Activated CD8-positive, alpha-beta memory T cell treated with anti-CD3 and anti-CD28 coated beads, Interleukin-2, amount 50 U/mL, for 48 hours (primary cell): ENCODE data around the gene MANSC1.
A peak's percentile ranks its signal among the peaks of the same experiment; 100 is the strongest.

Experiments
- DNase-seq: peaks from one replicate; pipeline ENCODE4 v3.0.0-alpha.2; 2020

The MANSC1 gene

DNA sequence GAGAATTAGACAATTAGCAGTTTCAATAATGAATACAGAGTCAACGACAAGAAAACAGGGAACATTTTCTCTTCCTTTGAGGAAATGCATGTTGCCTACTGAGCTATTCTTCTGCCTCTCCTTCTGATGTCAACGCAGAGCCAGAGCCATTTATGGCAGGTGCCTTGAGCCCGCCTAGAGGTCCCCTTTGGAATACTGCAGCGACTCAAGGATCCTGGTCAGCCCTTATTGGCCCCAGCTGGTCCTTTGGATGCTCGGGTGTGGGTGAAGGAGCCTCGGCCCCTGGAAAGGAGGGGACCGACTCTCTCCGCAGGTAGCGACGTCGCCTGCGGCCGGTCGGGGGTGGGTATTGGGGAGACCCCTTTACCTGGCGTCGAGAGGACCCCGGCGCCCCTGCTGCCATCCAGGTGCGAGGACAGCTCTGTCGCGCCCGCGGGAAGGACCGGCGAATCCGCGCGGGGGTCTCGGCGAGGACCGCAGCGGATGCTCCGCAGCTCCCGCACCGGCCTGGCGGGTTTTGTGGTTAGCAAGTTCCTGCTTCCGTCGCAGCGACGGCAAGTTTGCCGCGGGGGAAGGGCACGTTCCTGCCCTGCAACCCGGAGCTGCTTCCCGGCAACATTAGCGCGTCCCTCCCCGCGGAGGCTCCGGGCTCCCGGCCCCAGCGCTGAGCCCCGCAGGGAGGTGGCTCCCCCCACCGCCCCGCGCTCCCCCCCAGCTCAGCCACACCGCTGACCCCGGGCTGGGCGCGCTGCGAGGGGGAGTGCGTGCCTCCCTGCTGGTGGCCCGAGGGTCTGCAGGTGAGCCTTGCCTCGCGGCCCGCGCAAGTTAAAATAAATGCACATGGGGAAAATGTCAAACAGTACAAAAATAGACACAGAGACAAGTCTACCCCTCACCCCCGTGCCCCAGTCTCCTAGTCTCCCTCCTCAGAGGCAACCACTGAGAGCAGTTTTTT is at the start of gene MANSC1:
TSS of gene MANSC1 (minus strand) at position 532 of the 955 bp plus-strand sequence. CDS start 6,928 bp downstream, outside the sequence.
- peak; percentile 68 for DNase-seq

DNA sequence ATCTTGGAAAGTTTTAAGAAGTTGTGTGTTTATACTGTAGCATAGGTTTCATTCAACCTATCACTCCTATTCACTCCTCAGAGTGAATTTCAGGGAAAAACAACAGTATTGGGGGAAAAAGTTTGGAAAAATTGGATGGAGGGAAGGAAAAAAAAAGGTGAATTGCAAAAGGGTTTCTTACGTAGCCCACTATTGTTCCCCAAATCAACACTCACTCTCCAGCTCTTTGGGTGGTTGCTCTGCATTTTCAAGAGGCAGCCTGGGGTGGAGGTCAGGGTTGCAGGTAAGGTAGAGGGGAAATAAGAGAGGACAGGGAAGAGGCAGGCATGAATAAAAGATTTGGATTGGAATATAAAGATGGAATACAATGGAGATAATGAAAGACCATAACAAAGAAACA is 49.1 kb upstream of the MANSC1 start:
- DNase-seq: no peak

DNA sequence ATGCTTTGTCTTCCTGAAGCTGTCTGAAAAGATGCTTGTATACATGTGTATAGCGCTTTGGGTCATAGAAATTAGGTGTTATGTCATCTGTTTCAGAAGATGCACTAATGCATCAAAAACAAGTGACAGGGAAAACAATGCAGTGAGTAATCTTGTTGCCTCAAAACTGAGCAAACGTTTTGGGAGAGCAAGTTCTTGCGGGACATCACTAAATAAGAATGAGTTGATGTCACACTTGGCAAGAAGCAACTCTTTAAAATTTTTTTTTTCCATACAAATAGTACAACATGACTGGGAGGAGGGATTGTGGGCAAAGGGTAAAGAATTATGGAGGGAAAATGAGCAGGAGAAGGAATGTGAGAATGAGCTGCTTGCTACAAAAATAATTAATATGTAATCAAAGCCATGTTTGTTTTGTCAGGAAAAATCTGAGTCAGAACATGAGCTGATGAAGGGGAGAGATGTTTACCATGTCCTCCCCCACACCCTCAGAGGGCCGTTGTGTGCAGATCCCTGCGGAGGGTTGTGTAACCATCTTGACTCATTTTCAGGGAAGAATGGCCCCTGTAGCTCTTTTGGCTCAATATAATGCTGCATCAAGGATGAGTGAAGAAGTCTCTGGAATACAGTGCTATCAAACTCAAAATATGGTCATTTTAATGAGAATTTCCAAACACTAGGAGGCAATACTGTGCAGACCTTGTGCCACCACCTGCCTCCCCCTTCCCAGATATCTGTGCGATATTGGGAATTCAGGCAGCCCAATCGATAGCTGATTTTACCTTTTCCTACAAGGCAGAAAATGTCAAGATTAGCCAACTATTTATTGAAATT is 48.2 kb upstream of the MANSC1 start:
- no peak for DNase-seq

DNA sequence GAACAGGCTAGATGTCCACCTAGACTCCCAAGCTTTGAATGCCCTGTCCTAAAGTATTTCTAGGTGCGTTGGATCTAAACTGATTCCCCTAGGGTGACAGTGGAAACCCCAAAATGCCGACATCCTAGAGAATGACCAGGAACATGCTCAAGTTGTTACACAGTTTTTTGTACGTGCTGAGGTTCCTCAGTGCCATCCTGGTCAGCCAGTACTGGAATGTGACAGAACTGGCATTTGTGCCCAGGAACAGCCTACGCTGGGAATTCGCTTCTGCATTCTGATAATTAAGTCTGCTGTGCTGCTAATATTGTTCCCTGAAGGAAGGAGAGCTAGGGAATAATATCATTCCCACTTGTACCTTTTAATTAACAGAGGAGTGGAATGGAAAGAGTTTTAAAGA is 47.1 kb upstream of the MANSC1 start:
- no peak for DNase-seq

DNA sequence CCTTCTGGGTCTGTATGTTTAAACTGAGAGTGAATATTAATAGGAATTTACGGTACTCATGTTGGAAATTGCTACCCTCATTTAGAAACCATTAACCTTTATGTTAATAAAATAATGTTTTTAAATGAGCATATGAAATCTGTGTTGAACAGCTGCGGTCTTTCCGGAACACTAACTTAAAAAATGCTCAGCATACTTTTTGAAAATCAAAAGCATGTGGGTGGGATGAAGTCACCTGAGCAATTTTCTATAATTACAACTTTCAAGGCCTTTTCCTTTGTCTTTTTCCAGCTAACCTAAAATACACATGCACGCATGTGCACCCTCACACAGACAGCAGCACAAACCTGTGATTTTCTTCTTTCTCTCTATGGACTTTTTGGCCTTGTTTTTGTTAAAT is 46.7 kb upstream of the MANSC1 start:
- no peak for DNase-seq

DNA sequence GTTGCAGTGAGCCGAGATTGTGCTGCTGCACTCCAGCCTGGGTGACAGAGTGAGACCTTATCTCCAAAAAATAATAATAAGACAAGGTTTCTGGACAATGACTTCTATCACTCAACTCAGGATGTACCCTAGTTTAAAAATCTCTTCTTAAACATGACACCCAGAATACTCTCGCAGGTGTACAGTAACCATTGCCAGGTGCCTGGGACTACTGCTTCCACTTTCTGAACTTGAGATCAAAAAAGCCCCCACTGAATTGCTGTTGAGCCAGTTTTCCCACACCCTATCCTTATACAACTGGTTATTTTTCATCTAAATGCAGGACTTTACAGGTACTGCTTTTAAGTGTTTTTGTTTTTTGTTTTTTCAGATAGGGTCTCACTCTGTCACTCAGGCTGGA is 43.1 kb upstream of the MANSC1 start:
- DNase-seq: no peak

DNA sequence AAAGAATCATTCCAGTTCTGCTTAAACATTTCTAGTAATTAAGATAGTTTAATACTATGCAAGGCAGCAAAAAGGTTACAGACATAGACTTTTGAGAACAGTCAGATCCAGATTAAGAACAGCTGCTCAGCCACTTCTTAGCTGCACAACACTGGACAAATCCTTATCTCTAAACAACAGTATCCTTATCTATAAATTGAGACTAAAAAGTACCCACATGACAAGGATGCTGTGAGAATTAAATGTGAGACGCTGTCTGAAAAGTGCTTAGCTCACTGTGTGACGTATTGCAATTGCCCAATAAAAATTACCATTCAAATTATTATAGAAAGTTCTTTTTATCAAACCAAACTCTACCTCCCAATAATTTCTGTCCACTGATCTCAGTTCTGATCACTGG is 42.4 kb upstream of the MANSC1 start:
- no peak for DNase-seq

DNA sequence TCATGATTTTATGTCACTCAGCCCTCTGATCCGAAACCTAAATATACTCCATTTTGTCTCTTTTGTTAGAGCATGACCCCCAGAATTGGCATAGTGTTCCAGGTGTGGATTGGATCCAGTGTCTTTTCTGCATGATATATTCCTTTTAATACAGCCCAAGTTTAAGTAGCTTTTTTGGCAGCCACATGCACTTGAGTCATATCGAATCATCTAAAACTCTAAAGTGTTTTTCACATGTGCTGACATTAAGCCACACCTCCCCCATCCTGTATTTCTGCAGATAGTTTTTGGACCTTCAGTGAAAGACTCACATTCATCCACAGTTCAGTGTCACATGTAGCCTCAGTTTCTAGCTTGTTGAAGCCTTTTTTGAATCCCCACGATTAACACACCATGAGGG is 37.5 kb upstream of the MANSC1 start:
- no peak for DNase-seq

DNA sequence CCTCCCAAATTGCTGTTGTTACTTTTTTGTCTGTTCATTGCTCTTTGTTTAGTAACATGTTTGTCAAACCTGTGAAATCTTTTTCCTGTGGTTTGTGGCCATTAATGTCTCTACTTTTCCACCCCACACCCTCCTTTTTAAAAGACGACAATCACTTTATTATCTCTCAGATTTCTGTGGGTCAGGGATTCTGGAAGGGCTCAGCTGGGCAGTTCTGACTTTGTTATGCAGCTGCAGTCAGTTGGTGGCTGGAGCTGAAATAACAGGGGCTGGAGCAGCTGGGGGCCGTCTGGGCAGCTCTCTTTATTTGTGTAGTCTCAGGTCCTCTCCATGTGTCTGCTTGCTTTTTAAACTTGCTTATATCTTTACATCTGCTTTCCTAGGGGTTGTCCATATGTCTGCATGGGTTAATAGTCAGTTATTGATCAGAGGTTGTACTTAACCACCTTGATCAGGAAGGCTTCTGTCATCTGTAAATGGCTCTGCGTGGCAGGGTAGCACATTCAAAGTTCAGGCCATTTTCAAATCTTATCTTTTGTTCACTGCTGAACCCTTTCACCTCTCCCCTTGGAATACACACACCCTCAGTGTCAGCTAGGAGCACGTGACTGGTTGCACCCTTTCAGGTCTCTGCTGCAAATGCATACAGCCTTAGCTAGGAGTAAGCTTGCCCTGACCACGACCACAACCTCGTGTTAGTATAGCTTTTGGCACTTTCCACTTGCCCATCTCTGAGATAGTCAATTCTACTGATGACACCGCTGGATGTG is 34.7 kb upstream of the MANSC1 start:
- DNase-seq: peak; percentile 67

DNA sequence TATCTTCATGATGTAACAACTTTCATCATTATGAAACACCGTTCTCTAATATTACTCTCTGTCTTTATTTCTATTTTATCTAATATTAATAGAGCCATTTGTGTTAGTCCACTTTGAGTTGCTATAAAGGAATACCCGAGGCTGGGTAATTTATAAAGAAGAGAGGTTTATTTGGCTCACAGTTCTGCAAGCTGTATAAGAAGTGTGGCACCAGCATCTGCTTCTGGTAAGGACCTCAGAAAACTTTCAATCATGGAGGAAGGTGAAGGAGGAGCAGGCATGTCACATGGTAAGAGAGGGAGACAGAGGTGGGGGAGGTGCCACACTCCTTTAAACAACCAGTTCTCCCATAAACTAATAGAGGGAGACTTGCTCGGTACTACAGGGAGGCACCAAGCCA is 31.9 kb upstream of the MANSC1 start:
- DNase-seq: no peak

DNA sequence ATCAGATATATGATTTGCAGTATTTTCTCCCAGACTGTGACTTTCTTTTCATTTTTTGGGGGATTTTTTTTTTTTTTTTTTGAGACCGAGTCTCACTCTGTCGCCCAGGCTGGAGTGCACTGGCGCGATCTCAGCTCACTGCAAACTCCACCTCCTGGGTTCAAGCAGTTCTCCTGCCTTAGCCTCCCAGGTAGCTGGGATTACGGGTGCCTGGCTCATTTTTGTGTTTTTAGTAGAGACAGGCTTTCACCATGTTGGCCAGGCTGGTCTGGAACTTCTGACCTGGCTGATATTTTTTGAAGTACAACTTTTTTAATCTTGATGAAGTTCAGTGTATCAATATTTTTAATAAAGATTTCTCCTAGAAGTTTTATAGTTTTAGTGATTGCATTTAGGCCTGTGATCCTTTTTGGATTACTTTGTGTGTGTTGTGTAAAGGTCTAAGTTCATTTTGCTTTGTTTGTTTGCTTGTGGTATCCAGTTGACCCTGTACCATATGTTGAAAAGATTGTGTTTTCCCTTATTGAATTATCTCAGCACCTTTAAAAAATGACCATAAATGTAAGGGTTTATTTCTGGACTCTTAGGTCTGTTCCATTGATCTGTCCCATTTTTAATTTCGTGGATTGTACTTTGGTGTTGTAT is 31.0 kb upstream of the MANSC1 start:
- no peak for DNase-seq

DNA sequence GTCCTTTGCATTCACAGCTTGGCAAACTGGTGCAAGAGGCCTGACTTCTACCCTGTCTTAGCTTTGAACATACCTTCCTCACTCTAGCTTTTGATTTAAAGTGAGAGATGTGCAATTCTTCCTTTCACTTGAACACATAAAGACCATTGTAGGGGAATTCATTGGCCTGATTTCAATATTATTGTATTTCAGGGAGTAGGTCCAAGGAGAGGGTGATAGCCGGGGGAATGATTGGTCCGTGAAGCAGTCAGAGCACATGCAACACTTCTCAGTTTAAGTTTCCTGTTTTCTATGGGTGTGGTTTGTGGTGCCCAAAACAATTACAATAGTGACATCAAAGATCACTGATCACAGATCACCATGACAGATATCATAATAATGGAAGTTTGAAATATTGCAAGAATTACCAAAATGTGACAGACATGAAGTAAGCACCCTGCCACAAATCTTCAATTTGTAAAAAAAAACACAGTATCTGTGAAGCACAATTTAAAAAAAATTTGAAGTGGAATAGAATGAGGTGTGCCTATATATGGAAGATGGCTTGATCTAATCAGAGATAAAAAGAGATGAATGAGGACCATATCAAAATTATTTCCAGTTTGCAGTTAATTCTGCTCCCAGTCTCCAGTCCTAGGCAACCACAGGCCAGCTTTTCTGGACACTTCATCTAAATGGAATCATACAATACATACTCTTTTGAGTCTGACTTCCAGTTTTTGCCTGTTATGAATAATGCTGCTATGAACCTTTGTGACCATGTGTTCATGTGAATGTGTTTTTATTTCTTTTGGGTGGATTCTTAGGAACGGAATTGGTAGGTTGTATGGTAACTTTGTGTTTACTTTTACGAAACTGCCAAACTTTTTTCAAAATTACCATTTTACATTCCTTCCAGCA is 30.0 kb upstream of the MANSC1 start:
- no peak for DNase-seq

DNA sequence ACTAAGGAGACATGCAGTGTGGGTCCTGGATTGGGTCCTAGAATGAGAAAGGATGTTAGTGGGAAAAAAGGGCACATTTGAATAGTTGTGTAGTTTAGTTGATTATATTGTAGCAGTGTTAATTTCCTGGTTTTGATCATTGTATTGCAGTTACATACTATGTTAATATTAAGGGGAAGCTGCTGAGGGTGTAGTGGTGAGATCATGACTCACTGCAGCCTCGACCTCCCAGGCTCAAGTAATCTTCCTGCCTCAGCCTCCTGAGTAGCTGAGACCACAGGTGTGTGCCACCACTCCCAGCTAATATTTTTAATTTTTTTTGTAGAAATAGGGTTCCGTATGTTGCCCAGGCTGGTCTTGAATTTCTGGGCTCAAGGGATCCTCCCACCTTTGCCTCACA is 28.6 kb upstream of the MANSC1 start:
- no peak for DNase-seq

DNA sequence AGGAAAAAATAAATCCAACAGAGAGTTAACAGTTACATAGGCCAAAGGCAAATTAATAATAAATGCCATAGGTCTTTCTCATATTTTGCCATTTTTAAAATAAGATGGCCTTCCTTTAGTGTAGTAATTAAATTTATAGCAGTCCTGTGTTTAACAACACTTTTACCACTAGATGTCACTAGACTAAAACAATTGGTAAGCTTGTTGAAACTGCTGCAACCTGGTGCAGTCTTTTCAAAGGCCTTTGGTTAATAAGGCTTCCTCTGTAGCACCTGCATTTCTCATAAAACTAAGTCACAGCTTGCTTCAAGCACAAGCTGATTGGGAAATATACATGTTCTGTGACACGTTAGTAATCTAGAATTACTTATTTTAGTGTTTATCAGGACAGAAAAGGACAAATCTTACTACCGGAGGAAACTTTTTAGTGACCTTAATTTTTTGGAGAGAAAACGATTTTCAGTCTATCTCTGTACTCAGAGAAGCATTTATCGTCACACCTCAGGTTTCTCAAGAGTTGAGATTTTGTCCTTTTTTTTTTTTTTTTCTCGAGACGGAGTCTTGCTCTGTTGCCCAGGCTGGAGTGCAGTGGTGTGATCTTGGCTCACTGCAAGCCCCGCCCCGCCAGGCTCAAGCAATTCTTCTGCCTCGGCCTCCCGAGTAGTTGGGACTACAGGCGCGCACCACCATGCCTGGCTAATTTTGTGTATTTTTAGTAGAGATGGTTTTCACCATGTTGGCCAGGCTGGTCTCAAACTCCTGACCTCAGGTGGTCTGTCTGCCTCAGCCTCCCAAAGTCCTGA is 26.8 kb upstream of the MANSC1 start:
- DNase-seq: no peak

DNA sequence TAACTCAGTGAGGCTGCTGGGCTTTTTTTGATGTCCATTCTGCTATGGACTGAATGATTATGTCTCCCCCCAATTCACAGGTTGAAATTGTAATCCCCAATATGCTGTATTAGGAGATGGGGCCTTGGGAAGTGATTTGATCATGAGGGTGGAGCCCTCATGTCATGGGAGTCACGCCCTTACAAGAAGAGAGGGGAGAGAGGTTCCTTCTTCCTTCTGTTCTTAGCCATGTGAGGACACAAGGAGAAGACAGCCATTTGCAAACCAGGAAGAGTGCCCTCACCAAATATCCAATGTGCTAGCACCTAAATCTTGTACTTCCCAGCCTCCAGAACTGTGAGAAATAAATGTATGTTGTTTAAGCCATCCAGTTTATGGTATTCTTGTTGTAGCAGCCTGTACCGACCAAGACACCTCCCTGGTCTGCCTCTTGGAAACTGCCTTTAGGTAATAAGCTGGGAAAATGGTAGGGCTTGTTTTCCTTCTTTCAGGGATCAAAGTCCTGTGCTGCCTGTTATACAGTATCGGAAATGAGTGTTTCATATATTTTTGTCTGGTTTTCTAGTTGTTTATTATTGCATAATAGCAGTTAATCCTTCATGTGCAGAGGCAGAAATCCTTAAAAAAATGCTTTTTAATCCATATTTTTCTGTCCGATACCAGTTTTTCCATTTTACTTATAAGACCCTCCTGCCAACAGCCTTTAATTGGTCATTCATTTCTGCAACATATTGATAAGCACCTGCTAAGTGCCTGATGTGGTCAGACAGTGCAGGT is 23.1 kb upstream of the MANSC1 start:
- DNase-seq: no peak

DNA sequence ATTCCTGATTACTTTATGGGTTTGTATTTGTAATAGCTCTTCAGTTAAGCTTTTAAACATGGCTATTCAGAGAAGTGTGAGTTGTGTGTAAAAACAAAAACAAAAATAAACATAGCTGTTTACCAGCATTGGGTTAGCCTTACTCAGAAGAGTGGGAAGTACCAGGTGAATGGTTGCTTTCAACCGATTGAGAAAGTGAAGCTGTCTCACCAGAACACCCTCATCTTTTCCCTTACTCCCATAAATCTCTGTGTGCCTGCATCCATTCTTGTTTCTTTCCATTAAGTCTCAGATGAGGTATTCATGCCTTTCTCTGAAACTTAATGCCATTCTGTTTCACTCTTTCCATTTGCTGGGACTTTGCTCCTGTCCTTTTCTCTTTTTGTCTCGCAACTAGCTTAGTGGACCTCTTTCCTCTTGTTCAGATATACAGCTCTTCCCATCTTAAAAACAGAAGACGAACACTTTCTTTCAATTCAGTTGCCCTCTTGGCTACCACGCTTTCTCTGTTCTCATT is 17.5 kb upstream of the MANSC1 start:
- DNase-seq: no peak

DNA sequence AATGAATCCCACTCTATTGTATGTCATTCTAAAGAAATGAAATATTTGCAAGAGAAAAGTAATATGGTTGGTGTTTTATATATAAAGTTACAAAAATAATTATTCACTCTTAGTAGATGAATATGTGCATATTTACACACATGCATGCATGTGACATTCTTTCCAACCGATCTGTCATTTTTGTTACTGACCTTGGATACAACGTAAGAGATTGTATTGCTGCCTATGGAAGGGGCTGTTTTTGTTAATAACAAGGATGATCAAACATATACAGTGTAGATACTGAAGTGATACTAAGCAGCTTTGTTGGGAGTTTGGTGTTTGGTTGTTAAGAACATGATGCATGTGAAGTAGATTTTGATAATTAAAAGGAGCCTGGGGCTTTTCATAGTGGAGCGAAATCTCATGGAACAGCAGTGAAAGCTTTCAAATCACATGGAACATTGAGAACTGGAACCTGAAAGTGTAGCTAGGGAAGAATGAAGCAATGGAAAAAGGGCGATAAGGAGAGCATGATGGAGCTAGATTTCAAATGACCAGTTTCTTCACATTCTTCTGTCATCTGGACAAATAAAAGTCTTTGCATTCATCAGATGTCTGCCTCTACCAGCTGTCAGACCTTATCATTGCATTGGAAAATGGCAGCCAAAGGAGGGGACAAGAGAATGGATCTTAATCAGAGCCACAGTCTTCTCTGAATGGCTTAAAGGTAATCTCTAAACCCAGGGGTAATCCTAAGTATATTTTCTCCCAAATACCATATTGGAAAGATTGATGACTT is 16.8 kb upstream of the MANSC1 start:
- DNase-seq: no peak

DNA sequence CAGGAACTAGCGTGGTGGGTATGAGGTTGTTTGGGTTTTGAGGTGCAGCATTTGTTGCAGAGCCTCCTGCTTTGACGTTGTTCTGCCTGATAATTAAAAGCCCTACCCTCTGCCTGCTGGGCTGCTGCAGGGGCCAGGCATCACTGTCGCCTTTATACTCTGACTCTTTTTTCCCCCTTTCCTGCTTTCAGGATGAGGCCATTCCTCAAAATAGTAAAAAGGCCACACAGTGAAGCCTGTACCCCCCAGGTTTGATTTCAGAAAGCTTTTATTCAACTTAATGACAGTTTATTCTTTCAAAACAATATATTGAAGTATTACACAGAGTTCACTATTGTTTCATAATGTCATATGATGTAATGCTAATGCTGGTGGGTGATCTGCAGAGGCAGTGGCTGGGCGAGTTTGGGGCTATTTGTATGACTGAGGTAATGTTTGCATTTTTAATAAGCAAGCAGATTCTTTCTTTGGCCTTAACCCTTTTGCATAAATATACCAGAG is 15.9 kb upstream of the MANSC1 start:
- DNase-seq: no peak

DNA sequence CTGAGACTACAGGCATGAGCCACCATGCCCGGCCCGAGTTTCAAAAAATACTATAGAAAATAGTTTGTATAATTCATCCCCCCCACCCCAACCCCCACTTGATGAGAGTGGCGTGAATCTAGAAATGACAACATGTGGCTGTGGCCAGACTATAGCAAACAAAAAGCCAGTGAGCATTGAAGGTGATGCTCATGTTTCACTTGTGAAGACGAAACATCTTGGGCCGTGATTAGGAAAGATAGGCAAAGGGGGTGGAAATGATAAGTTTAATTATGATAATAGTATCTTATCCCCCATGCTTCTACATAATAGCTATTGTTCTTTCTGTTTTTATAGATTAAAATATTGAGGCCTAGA is 15.4 kb upstream of the MANSC1 start:
- DNase-seq: no peak
